UCSD-AML1 (cell line): ENCODE results near the gene MAT2A.

Source experiments
- DNase-seq: peaks from one replicate; lab custom pipeline; 2025; ENCODE audit not compliant: unreplicated experiment; lab: John Stamatoyannopoulos, UW

The MAT2A gene

DNA sequence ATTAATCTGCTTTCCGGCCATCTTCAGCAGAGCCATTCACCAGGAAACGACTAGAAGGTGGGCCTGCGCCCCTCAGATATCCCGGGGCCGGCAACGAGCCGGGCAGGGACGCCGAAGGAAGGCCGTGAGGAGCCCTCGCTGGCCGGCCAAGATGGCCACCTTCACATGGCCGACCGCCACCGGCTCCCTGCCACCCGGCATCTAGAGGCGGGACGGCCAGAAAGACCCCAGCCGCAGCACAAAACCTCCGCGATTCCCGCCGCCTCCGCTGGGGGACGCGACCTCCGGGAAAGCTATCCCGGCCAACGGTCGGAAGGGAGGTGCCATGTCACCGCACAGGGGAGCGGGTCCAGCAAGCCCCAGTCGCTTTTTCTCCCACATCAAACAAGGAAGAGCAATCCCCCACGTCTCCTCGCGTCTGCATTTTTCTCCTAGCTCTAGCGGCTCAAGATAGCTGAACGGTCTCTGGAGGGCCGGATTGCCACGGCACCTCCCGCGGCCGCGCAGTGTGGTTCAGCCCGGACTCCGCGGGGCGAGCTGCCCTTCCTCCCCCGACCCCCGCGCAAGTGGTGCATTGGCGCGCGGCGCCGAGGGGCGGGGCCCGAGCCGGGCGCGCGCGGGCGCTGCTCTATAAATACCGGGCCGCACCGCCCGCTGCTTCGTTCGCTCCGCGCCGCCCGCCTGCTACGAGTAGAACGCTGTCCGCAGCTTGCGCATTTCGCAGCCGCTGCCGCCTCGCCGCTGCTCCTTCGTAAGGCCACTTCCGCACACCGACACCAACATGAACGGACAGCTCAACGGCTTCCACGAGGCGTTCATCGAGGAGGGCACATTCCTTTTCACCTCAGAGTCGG lies at the start of gene MAT2A:
MAT2A (plus strand) TSS at position 662 of the 854 bp plus-strand sequence; CDS start at position 782, 120 bp downstream.
- peak; percentile 96 for DNase-seq

DNA sequence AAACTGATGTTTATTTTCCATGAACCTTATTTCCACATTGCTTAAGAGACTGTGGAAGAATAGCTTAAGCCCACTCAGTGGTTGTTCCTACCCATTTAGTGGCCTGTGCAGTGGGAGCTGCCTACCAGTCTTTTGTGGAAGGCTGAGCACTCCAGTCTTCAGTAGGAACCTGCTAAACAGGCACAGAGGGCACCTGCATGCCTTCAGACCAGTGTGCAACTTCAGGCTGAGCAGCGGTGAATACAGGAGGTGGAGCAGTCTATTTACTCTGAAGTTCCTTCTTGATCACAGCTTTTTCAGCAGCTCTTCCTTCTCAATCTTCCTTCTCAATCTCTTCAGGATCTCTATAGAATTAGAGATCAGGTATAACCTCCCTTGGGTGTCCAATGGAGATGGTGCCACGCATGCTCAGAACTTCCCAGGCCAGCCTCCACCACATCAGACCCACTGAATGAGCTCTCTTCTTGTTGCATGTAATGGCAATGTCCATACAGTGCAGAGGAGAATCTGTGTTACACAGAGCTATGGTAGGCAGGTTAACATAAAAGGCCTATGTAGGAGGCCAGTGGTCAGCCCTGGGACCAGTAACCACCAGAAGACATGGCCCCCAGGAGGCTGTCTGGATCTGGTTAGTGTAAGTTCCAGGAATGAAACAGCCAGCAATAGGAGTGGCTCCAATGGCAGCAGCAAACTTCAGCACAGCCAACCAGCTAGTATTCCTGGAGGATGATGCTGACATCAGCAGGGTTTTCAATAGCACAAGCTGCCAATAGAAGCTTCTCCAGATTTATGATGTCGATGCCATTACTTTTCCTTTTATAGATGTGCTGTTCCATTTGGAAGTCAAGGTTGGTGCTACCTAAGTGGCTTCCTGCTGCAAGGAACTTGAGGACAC lies 47.9 kb upstream of the MAT2A start:
- DNase-seq = no peak

DNA sequence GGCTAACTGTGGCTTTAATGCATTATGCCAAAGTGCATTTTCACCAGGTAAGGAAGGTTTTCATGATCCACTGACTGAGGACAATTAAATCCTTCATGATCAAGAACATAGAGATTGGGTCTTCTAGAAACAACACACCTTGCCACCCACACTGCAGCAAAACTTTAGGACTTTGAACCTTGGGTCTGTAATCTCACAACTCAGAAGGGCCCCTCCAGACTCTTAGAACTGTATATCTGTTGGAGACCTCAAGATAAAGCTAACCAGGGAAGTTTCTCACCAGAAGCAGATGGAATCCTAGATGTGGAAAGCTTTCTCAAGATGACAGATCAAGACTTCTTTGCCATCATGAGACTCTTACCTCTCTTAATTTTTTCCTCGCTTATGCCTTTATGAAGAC lies 42.5 kb upstream of the MAT2A start:
- no peak for DNase-seq

DNA sequence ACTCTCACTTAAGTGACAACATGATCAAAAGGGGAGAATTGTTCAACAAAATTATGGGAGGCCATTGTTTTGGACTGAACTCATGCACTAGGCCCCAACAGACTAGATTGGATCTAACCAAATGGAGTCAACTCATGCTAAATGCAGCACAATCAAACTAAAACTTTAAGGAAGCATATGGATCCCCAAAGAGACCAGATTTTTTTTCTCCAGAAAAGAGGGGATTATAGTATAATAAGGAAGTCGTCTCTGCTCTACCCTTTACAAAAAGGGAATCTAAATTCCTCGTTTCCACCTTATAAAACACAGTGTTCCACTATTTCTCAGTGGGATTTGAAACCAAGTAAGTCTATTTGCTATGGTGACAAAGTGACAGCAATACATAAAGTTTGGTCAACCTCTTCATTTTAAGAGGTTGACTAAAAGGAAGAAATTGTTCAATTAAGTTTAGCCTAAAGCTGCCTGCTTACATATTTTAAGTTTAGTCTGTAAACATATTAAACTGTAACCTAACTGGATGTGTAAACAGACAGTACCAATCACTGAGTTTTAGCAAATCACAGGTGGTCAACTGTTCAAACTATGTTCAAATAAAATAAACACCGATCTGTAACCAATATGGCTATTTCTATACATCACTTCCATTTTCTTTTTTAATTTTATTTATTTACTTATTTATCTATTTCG lies 40.9 kb upstream of the MAT2A start:
- DNase-seq = no peak

DNA sequence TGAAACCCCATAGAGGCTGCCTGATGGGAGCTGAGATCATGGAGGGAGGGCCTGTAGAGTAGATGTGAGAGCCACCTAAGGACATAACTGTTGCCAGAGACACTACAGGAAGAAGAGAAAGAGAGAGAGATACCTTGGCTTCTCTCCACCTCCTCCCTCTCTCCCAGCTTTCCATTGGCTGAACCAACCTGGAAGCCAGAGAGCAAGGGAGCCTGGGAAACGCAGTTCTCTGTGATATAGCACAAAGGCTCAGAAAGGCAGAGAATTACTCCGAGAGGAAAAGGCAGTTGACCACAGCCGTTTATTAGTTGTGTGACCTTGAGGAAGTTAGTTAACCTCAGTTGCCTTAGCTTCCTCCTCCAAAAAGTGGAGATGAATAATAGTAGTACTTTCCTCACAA lies 37.7 kb upstream of the MAT2A start:
- DNase-seq = peak; percentile 46

DNA sequence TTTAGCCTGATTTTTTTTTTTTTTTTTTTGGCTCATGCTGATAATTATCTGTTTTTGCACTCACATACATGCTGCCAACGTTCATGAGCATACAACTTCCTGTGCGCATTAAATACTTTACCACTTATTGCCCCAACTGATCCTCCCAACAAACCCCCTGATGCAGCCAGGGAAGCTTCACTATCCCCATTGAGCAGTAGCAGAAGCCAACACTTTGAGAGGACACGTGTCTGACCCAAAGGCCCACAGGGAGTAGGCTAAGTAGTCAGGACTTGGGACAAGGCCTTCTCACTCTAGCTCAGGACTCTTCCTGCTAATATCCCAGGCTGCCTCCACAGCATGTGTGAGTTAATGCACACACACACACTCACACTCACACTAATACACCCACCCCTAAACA lies 36.2 kb upstream of the MAT2A start:
- DNase-seq = no peak

DNA sequence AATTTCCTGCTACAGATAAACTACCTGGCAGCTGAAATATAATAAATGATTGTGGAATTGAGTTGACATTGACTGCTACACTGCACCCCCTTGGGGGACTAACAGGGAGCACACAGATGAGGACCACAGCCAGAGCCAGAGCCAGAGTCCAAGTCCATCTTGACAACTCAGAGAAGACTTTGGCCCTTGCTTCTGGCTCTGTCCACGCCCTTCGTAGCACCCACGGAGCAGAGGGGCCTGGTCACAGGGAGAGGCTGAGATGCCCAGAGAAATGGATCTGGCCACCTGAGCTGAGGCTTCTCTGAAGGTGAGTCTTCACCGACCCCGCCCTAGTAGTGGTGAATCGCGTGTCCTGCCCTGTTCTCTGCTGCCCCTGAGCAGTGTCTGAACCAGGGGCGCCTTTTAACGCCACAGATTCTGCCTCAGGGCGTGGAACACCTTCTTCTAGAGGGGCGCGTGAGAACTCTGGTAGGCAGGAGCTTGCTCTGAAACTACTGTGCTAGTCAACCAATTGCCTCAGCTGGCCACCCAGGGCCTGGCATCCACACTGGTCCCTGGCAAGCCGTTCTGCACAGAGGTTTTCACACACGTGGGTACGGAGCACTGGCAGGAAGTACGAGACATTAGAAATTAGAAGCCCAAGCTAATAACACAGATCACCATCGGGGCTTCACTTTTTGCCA lies 35.7 kb upstream of the MAT2A start:
- no peak for DNase-seq

DNA sequence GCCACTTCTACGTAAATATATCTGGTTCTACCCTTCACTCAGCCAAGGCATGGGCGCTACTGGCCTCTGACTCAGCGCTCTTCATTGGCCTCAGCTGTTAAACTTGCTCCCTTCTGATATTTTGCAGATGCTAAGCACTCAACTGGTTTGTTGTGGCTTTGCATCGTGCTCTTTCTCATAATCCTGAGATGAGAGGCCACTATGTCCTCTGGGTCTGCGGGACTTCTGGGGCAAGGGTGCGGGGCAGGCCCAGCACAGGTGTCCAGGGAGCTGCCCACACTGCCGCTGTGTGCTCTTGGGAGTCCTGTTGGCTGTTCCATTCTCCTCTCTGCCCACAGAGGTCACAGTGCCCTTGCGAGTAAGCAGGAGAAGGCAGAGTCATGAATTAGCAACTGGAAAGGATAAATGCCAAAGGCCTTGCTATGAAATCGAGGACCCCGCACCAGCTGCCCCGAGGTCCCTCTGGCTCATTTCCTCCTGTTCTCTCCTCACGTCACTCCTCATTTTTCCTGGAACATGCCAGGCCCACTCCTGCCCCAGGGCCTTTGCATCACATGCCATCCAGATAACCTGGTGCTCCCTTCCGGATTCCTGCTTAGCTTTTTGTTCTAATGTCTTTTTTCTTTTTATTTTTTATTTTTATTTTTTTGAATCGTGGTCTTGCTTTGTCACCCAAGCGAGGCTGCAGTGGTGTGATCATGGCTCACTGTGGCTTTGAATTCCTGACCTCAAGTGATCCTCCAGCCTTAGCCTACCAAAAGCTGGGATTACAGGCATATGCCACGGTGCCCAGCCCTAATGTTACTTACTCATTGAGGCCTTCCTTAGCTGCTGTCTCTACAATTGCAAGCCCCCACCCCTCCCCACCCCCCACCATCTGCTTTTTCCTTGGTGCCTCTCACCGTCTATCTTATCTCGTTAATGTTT lies 34.9 kb upstream of the MAT2A start:
- DNase-seq = no peak

DNA sequence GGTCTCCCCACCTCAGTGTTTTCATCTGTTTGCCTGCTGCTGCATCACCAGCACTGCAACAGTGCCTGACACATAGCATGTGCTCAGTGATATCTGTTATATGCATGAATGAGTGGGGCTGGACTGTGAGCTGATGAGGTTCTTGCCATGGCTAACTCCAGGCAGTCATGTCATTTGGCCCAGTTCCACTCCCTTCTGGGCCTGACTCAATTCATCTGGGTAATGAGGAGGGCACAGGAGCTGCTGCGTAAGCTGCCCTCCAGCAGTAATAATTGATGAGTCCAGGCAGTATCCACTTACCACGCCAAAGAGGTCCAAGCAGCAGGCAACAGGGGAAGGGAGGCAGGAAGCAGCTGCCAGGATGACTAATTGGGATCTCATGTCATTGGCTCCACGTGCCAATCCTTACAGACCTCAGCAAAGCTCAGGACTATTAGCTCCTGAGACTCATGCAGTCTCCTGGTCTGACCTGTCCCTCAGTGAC lies 34.1 kb upstream of the MAT2A start:
- DNase-seq = peak; percentile 25

DNA sequence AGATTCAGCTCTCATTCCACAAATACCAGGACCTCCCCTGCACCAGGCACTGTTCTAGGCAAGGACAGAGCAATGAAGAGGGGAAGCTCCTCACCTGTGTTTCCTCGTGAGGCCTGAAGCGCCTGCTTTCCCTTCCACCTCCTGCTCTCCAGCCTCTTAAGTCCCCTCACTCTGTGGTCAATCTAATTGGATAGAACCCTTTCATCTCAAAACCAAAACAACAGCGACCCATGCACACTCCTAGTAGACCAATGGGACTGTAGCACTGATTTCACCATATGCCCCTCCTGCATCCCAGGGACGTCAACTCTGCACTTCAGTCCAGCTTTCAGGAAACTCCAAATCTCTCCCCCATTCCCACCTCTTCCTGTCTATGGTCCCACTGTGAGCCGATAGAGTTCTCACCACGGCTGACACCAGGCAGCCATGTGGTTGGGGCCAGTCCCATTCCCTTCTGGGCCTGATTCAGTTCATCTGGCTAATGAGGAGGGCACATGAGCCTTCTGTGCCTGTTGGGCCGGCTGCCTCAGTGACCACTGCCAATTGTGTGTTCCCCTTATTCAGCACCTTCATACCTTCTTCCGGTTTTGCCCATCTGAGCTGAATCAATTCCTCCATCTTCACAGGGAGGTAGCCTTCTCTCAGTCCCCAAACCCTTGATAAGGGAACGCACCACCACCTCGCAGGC lies 33.3 kb upstream of the MAT2A start:
- no peak for DNase-seq

DNA sequence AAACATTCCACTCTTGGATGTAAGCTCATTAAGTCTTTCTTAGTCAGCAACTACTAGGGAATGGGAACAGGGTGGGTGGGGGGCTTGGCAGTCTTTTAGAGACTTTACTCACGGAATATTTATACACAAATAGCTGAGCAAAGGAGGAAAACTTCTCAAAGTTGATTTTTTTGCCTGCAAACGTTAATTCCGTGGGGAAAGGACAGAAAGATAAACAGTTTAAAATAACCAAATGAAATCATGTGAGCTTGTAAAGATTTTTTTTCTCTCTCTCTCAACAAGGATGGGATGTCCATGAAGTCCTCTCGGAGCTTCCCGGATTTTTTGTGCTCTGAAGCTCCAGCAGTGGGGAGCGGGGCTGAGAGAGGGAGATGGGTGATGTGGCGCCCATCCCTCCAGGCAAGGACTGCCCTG lies 32.2 kb upstream of the MAT2A start:
- no peak for DNase-seq

DNA sequence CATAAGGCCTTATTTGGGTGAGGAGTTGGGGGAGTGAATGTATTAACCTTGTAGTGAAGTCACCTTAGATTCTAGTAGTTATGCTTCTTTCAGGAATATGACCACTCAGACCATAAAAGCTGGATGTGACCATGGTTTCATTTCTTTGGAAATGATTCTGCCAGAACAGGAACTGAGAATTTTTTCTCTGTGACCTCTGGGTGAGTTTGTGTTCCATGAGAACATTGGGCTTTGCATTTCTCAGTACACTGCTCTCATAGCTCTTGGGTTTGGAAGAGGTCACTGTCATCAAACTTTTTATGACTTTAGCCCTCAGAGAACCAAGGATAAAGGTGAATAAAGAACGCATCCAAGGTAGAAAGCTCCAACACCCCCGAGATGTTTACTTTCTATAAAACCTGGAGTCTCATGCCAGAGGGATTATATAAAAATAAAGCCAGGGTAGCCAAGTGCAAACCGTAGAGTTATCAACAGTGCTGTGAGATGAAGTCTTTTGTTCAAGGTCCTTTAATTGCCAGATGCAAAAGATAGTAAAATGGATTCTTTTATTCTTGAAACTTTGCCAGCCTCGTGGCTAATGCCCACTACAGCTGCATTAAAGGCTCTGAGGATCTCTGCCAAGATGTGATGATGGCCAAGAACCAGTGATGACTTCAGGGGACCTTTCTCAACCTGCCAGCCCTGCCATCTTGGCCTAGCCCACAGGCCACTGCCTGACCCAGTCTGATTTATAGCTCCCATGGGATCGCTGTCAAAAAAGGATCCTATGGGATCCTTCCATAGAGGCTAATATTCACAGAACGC lies 27.8 kb upstream of the MAT2A start:
- DNase-seq = no peak

DNA sequence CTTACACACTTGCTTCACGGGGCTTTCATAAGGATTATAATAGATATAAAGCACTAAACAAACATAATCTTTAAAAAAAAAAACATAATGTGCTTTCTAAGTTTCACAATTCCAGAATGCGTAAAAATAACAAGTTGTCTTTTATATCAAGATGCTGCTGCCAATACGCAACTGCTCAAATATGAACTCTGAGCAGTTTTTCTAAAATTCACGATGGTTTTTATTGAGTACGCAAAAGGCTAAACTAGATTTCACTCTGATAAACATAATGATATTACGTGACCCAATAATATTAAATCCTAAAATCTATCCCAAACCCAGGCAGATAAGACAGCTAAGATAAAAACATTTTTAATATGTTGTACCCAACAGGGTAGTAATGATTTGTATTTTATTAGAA lies 24.6 kb upstream of the MAT2A start:
- DNase-seq = no peak

DNA sequence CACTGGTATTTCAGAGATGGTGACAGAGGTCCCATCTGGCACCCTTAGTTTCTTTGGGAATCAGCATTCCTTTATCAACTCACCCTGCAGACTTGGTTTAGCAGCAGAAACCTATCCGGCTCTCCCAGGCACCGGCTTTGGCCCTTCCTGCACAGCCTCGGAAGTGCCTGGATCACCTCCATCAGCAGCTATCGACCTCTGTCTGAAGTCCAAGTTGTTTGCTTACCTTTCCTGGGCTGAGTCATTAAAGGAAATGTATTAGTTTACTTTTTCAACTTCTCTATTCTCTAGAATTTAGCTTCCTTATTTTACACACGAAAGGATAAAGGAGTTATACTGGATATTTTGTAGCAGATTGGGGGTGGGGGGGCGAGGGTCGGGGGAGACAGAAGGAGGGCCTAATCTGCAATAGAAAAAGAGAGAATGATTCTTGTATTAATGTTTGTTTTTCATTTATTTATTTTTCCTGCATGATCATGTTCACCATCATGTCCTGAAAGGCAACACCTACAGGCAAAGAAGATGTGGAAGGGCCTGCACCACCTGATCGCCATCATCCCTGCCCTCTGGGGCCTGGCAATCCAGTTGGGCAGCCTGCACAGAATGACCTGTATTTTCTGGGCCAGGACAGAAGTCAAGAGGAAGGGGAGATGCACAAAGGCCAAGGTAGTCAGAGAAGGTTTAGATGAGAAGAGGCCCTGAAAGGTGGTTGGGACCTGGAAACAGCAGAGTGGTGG lies 22.1 kb upstream of the MAT2A start:
- DNase-seq = peak; percentile 34

DNA sequence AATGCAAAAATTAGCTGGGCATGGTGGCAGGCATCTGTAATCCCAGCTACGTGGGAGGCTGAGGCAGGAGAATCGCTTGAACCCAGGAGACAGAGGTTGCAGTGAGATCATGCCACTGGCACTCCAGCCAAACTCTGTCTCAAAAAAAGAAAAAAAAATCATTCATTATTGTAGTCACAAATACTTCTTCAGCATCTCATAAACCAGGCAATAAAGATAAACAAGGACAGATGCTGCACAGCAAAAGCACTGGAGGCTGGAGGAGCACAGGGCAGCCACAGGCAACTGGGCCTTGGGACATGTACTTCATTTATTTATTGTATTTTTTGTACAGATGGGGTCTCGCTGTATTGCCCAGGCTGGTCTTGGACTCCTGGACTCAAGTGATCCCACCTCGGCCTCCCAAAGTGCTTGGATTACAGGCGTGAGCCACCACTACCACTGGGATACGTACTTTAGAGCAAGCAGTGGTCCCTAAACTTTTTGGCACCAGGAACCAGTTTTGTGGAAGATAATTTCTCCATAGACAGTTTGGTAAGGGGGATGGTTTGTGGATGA lies 16.8 kb upstream of the MAT2A start:
- DNase-seq = no peak

DNA sequence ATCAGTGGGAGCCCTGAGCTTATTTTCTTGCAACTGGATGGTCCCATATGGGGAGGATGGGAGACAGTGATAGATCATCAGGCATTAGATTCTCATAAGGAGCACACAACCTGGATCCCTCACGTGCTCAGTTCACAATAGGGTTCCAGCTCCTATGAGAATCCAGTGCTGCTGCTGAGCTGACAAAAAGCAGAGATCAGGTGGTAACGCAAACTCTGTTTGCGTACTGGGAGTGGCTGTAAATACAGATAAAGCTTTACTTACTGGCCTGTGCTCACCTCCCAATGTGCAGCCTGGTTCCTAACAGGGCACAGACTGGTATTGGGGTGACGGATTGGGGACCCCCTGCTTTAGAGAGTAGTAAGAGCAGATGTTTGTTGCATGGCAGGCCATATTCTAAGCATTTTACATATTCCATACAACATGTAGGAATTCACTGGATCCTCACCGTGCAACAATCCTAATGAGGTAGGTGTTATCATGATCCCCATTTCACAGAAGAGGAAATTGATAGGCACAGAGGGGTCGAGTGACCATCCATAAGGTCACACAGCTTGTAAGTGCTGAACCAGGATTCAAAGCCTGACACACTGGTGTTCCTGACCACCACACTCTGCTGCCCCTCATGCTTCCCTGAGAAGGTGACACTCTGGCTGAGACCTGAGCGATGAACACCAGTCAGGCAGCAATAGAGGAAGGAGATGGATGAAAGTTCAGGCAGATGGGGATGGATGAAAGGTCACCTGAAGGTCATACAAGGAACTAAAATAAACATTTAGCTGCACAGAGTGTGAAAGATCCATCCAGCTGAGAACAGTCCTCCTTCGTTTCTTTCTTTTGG lies 15.7 kb upstream of the MAT2A start:
- DNase-seq = no peak
